ENCODE results near the gene CUEDC1.

Gene CUEDC1

DNA sequence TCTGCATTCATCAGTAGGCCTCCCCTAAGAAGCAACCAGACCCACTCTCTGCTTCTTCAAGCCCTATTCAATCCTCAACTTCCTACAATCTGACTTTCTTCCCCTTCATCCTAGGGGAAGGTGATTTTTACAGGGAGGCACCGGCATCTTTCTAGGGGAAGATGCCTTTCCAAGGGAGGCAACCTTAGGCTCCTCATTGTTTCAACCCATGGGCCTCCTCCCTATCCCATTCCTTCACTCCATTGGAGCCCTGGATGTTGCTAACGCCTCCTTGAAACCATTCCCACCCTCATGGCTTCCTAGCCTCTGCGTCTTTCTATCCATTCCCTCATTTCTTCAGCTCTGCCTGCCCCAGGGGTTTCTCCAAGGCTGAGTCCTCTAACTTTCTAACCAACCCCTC is 2.7 kb upstream of the CUEDC1 start:
- no peak for DNase-seq (ENCODE audit: low read depth)

- no peak for DNase-seq (ENCODE audit: low read depth)
These were observed 2.1 kb upstream of the CUEDC1 start for GRCh38 chr17:57957120-57957850.

DNA sequence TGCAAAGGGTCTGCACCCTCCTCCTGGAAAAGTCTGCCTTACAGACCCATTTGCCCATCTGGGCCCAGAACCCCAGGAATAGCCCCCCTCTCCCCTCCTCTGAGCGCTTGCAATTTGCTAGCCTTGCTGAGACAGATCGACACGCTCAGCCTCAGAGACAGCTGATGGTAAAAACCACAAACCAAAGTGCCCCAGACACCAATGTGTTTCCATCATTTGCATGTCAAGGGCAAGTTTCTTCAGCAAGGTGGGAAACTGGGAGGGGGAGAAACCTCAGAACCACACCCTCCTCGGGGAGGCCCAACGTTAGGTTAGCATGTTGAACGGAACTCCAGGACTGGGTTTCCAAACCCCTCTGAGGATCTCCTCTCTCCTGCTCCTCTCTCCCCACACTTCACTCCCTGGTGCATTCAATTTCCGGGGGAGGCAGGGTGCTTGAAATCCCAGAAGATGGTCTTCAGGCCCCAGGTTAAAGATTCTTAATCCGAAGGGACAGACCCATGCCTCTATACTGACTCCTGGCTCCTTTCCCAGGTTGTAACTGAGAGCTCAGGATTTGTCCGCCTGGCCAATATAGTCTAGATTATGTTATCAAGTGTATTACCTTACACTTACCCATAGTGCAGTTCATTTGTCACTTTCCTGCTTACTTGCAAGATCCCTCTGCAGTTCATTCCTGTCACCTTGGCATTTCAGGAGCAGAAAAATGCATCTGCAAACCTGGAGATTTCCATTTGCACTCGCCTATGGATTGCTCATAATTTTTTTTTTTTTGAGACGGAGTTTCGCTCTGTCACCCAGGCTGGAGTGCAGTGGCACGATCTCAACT is 1.3 kb upstream of the CUEDC1 start:
- no peak for DNase-seq (ENCODE audit: low read depth)

DNA sequence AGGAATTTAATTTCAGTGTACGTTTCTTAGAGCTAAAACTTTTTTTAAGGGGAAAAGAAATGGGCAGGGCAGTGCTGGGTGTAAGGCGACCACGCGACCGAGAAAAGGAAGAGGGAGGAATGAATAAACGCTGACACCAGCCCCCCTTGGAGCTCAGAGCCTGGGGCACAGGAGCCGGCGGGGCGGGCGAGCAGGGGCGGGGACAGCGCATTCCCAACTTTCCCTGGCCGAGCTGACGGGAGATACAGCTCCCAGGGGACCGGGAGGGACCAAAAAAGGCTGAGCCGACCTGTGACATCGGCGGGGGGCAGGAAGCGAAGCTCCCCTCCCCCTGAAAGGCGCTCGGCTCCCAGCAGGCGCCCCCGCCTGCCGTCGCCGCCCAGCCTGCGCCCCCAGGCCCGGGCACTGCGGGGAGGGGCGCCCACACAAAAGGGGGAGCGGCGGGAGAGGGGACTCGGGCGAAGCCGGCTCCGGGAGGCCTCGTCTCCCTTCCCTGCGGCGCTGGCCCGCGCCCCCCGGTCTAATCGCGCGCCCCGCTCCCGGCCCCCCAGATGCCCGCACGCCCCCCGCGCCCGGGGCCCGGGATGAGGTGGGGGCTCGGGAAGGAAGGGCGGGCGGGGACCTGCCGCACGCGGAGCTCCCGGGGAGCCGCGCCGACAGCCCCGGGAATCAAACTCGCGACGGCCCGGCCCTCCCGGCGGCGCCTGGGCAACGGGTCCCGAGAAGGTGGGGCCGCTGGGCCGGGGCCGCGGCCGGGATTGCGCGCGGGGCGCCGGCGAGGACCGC is 622 bp downstream of the CUEDC1 start:
- no peak for DNase-seq (ENCODE audit: low read depth)

DNA sequence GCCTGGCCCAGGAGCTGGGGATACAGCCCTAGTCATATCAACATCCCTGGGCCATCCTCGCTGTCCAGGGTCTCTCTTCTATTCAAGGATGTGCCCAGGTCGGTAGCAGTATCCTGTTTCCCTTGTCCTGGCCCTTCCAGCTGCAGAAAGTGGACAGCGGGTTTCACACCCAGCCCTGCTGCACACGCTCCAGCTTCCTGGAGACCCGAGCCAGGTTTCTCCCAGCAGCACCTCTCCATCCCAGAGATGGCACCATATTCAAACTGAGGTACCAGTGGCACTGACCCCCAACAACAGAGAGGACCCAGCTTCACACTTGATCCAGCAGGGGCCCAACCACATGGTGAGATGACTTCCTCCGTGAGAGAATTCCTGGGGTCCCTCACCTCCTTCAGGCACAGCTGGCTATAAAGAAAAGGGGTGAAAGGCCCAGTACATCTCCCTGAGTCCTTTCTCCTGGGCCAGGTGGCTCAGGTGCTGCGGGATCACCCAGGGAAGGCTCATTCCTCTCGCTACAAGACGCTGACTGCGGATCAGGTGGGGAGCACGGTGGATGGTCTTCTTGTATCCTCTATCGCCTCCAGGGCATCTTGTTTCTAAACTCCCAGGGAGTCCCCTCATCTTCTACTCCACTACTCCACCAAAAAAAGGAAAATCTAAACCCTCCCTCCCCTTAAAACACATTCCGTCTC is 1.4 kb downstream of the CUEDC1 start:
- no peak for DNase-seq (ENCODE audit: low read depth)

DNA sequence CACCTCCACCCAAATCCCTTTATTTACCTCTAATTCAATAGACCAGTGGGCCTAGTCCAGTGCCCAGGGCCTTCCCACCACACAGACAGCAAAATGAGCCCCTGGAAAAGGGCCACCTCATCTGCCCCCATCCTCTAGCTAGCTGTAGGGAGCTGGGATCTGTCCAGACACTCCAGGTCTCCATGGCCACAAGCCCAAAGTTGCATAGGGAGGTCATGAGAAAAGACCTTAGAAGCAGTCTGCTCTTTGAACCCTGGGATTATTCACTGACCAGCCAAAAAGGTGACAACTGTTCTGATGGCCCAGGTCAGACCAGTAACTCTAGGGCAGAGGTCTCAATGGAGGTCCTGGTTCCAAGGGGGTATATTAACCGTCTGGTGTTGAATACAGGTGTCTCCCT is 2.0 kb downstream of the CUEDC1 start:
- DNase-seq (ENCODE audit: low read depth), result no peak

- DNase-seq (ENCODE audit: low read depth), result no peak
These were observed 5.6 kb downstream of the CUEDC1 start for GRCh38 chr17:57949649-57950048.

- no peak for DNase-seq (ENCODE audit: low read depth)
These were observed 6.4 kb downstream of the CUEDC1 start for GRCh38 chr17:57948555-57949420.

GRCh38 chr17:57948169-57948554 is 7.0 kb downstream of the CUEDC1 start:
- DNase-seq (ENCODE audit: low read depth), result no peak

- DNase-seq (ENCODE audit: low read depth), result no peak
These were observed 7.8 kb downstream of the CUEDC1 start for GRCh38 chr17:57947369-57947768.

GRCh38 chr17:57946798-57947358 is 8.3 kb downstream of the CUEDC1 start:
- DNase-seq (ENCODE audit: low read depth), result no peak

DNA sequence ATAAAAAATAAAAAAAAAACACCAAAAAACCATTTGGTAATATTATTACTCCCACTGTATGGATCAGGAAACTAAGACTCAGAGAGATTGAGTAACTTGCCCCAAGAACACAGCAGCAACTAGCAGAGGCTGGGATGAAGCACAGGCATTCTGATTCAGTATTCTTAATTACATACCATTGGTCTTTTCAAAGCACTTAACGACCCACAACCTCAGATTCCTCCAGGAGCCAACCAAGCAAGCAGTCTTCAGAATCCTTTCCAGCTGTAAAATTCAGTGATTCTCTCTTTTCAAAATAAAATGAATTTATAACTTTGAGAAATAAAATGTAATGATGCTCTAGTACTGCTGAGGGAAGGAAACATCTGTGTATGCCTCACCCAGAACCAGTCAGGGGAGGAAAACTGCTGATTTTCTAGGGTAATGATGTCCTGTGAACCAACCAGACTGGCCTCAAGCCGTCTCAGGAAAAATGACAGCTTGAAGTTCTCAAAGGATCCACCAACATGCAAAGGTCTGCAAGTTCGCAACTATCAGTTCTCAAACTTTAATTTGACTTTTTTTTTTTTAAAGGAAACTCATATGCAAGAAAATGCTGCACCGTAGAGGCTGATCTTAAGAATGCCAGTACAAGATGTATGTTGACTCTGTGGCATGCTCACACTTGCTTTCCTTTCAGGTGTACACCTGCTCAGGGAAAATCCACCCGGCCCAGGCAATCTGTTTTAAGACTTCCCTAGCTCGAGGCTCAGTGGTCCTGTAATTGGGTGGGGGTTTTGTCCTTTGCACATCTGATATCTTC is 9.0 kb downstream of the CUEDC1 start:
- no peak for DNase-seq (ENCODE audit: low read depth)

DNA sequence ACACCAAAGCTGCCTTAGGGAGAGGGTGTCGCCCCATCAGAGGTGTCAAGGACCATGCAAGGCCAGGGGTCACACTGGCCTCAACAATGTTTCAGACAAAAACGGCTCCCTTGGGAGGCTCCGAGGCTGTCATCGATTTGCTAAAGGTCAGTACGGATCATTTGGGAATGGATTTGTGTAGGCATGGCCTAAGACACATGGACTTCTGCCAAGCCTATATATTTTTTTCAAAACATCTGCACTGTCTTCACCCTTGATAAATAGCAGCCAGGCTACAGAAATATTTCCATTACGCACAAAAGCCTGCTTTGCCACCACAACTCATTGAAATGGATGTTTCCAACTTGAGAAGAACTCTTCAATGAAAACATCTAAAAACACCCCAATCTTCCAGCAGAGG is 10.3 kb downstream of the CUEDC1 start:
- DNase-seq (ENCODE audit: low read depth), result no peak

DNA sequence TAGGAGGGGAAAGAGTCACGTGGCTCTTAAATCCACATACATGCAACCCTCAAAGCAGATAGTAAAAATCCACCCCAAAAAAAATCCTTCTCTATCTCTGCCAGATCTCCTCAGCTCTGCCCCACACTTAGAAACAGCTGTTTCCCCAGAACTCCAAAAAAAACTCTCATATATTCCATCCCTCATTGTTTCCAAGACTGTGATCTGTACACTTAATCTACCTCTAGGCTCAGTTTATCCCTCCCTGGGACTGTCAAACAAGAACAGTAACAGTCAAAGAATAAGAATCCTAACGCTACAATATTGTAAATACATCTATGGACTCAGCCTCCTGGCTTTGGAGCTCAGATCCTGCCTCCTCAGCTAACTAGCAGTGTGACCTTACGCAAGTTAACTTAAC is 11.6 kb downstream of the CUEDC1 start:
- no peak for DNase-seq (ENCODE audit: low read depth)

- no peak for DNase-seq (ENCODE audit: low read depth)
These were observed 12.1 kb downstream of the CUEDC1 start for GRCh38 chr17:57943140-57943539.

- no peak for DNase-seq (ENCODE audit: low read depth)
These were observed 13.5 kb downstream of the CUEDC1 start for GRCh38 chr17:57941384-57942370.

DNA sequence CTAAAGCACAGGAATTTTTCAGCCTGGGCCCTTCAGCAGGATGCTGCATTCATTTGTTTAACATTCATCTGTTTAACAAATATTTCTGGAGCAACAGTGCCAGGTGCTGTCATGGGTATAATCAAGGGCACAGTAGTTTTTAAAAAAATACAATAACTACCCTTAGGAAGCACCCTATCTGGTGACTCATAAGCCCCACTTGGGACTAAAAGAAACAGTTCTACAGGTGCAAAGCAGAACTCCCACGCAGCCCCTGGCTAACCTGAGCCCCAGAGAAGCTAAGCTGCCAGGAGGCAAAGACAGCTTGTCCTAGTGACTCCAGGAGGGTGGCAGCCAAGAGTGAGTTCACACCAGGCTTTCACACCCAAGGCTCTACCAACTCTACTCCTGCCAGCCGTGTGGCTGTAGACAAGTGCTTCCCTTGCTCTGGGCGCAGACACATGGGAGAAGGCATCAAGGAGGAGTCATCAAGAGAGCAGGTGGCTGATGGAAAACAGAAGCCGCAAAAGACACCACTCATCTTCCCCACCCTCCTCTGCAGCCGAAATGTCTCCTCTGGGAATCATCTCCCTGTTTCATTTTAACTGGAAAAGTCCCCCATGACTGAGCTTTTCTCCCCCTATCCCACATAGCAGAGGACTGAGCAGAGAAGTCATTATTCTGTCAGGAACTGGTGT is 14.4 kb downstream of the CUEDC1 start:
- DNase-seq (ENCODE audit: low read depth), result no peak

- no peak for DNase-seq (ENCODE audit: low read depth)
These were observed 15.0 kb downstream of the CUEDC1 start for GRCh38 chr17:57940231-57940630.

Data from activated T-helper 9 cell treated with anti-CD3 and anti-CD28 coated beads, Interleukin-2, amount 50 U/mL, for 16 hours (primary cell).